Measurements from ENCODE around the gene VEPH1.

VEPH1 gene

GRCh38 chr3:157475921-157476414 is 27.2 kb downstream of the VEPH1 start:
- DNase-seq, result peak; percentile 49

GRCh38 chr3:157472648-157473047 is 30.6 kb downstream of the VEPH1 start:
- no peak for DNase-seq

DNA sequence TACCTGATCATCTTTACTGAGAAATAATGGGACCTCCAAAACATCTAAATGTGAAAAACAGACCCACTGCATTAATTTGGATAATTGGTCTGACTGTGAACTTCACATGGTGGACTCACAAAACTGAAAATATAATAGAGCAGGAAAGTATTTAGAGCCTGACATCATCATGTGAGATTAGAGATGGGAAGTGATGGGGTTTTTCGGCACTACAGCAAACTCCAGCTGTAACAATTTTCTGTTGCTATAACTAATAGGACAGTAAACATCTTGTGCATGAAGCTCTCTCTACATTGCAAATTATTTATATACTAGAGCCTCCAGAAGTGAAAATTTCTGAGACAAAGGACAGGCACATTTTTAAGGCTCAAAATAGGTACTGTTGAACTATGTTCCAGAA is 32.2 kb downstream of the VEPH1 start:
- DNase-seq, result no peak

GRCh38 chr3:157469561-157470294 is 33.5 kb downstream of the VEPH1 start:
- DNase-seq, result peak; percentile 63

DNA sequence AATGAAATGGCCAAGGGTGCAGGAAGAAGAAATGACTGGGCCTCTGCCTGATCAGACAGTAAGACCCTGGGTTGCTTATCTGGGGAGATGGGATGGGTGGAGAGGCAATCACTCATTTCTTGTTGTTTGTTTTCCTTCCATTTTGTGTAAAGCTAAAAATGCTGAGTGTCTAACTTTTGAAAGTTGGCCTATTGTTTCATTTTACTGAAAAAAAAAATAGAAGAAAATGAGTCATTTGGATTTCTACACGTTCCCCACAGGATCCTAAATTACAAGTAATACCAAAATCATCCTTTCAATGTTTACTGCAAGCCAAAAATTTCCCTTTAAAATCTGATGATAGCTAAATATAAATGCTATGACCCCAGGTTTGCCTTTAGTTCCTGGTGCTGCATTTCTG is 36.0 kb downstream of the VEPH1 start:
- DNase-seq, result peak; percentile 46

- peak; percentile 26 for DNase-seq
Observed at GRCh38 chr3:157465741-157466140, 37.5 kb downstream of the VEPH1 start.

DNA sequence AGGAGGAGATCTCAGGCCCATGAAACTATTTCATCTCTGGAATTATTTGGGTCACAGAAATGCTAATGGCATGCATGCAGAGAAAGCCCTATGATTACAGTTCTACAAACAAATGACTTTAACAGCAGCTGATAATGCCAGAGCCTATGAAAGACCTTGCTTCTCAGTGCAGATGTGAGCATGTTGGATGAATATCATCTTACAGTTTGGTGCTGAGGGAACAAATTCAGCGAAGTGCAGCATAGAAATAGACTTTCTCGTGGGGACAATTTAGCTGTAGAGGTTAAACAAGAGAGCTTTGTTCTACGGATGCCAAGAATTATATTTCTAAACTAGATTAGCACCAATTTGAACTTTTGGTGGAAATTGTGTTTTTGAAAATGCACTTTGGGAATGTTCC is 38.9 kb downstream of the VEPH1 start:
- peak; percentile 41 for DNase-seq

- DNase-seq, result peak; percentile 42
Observed at GRCh38 chr3:157463816-157464215, 39.4 kb downstream of the VEPH1 start.

GRCh38 chr3:157460253-157460652 is 43.0 kb downstream of the VEPH1 start:
- peak; percentile 95 for DNase-seq

DNA sequence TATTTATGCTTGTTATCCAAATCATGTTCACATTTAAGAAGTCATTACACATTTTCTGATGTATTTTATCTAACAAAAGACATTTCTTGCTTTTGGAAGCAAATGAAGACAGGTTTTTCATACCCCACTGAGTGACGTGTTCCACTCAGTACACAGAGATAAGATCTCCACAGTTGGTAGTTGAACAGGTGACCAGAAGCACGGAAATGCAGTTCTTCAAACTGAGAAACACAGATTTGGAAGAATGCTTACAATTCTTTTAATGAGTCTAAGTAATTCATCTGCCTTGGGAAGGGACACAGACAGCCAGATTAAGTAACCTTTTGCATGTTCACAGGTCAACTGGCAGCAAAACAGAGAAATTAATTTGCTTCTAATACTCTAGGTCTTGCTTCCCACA is 43.5 kb downstream of the VEPH1 start:
- no peak for DNase-seq

DNA sequence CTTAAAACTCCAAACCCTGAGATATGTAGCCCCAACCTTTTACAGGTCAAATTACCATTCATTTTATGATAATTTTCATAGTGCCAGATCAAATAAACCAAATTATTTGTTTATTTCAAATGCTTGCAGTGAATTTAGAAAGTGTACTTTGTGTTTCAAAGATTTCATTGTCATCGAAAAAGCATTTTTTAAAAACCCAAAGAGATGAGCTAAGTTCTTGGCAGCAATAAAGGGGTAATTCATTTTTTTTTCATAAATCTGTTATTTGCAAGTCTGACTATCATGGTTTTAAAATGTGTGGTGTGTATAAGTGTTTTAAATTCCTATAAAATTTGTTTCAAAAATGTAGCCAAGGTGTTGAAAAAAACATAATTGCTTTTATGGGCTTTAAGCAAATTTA is 49.4 kb downstream of the VEPH1 start:
- no peak for DNase-seq

GRCh38 chr3:157452097-157452496 is 51.1 kb downstream of the VEPH1 start:
- no peak for DNase-seq

DNA sequence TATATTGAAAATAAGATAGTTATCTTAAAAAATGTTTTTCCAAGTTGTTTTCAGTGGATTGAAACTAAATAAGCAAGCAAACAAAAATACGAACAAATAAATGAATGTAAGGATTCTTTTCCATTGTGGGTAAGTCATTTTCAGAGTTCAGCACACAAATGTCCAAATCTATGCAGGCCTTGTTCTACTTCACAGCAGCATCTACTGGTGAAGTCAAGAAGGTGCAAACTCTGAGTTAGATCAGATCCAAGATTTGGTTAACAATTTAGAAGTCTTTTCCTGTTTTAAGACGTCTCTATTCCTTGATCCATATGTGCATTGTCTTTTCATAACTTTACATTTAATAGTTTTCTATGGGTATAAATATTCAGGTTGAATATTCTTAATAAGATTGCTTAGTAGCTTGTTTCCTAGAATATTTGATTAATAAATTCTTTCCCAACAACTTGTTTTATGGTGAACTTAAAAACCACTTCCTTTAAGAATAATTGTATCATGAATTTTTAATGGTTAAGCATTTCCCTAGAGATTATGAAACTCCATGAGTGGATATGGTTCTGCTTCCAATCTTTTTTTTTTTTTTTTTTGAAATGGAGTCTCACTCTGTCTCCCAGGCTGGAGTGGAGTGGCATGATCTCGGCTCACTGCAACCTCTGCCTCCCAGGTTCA is 56.1 kb downstream of the VEPH1 start:
- peak; percentile 75 for DNase-seq

DNA sequence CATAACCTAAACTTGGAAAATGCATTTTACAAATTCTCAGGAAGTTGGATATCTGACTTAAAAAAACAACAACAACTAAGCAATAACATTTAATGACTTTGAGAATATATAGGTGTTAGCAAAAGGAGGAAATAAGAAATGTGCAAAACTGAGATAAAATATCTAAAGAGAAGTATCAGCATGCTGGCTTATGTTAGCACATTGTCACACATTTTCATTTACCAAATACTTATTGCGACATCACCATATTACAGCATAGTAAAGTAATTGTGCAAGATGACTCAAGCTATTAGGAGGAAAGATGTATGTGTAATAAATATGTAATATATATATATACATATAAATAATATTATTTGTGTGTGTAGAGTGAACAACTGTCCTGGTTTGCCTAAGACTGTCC is 57.4 kb downstream of the VEPH1 start:
- peak; percentile 69 for DNase-seq

DNA sequence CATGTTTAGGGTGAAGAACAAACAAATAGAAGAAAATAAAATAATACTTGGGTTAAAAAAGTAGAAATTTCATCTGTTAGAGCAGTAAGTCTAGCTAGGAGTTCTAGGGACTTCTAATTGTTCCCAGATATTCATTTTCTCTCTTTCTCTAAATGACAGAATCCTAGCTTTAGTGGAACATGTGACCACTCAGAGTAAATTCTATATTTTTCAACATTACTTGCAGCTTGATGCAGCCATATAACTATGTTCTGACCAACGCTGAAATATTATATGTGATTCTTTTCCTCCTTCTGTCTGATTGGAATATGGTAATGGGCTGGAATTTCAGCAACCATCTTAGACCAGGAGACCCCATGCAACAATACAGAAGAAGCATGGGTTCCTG is 58.4 kb downstream of the VEPH1 start:
- DNase-seq, result no peak

DNA sequence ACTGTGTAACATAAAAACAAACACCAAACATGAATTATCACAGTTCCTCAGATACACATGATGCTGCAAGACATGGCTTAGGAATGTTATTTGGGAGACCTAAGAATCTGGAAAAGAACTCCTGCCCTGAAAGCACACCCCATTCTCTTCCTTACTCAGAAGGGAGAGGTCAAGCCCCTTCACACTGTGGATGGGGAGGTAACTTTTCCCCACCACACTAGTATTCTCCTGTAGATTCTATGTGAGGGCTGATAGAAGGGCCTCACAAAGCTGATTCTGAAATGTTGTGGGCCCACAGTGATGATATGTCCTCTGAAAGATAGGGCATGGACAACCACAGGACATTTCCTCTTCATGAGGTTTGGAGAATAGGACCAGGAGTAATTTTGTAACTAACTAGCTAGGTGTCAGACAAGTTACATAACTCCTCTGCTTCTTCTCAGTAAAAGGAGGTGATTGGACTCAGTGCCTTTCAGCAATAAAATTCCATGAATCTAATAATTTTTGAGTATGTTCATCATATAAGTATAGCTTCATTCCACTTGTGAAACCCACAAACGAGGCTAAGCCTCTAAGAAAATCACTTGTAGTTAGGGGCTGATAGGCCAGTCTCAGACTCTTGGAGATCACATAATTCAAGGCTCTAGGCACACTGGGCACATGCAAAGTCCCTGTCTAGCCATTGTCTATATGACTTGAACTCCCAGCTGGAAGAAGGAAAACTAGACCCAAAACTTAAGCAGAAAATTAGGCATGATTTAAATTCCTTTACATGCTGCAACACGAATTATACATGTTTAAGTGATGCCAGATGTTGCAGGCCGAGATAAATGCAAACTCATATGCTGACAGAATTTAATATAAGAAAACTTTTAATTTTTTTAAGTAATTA is 59.1 kb downstream of the VEPH1 start:
- DNase-seq, result peak; percentile 54

GRCh38 chr3:157442729-157443128 is 60.5 kb downstream of the VEPH1 start:
- no peak for DNase-seq

- no peak for DNase-seq
Observed at GRCh38 chr3:157441102-157441624, 62.1 kb downstream of the VEPH1 start.

GRCh38 chr3:157438194-157438730 is 65.0 kb downstream of the VEPH1 start:
- DNase-seq, result peak; percentile 22

DNA sequence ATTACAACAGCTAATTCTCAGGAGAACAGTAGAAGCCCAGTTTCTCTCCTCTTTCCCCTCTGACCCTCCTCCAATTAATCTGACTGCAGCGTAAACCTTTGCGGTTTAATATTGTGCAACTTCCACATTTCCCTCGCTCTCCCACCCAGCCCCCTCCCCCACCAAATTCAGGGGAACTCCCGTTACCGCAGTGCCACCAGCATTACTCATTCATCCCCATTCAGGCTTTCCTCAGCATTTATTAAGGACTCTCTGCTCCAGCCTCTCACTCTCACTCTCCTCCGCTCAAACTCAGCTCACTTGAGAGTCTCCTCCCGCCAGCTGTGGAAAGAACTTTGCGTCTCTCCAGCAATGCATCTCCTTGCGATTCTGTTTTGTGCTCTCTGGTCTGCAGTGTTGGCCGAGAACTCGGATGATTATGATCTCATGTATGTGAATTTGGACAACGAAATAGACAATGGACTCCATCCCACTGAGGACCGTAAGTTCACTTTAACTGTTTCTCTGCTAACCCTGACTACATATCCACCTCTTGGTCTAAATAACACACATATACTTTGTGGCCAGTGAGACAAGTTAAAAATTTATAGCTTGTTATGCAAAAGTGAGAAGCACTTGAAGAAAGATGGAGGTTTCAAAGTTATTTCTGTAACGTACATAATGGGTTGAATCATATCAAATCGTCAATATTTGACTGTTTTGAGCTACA is 66.5 kb downstream of the VEPH1 start, which contains the start of gene PTX3:
PTX3 (plus strand) TSS at position 268 of the 709 bp plus-strand sequence; CDS start at position 352, 84 bp downstream.
- DNase-seq, result peak; percentile 84

- peak; percentile 49 for DNase-seq
Observed at GRCh38 chr3:157429708-157430107, 73.5 kb downstream of the VEPH1 start.

DNA sequence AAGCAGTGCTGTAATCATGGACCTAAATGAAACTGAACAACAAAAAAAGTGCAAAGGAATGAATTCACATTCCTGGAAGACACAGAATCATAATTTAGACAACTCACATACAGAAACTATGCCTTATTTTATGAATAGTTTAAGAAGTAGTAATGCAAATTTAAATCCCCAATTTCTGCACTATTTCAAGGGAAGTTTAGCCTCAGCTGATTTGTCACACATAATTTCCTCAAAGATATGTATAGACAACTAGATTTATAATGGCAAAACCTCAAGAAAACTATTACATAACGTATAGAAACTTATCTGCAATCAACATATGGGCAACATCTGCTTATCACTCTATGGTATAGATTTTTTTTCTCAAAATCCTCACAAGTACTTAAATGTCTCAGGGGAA is 74.4 kb downstream of the VEPH1 start:
- DNase-seq, result peak; percentile 47

Measured in fibroblast of skin of scalp (primary cell).